Keratinocyte (primary cell): Measurements from ENCODE around the gene NTNG2. TPM values are rescaled to one million over a fixed set of nuclear protein-coding genes. Genes with fewer than 3 reads are reported as not detected.

Source experiments
- DNase-seq: peaks from one replicate; pipeline ENCODE4 v3.0.0-alpha.2; 2011; ENCODE audit warnings: low read depth, missing footprints, low spot score
- FAIRE-seq: peaks from 2 replicates; lab custom pipeline; 2011; peaks lifted over from hg19 to GRCh38; lab: Jason Lieb, UNC
- H2AFZ ChIP-seq: 2 replicates; pipeline ENCODE4 v1.6.0; 2012; ENCODE audit warnings: low read length, control low read depth, inconsistent platforms; ENCODE audit not compliant: control insufficient read depth
- H3K27ac ChIP-seq: 2 replicates; pipeline ENCODE4 v1.5.1; 2011; ENCODE audit warnings: low read length; ENCODE audit not compliant: control insufficient read depth, insufficient read depth
- H3K27me3 ChIP-seq: 3 replicates; pipeline ENCODE4 v1.6.0; 2011; ENCODE audit warnings: low read length; ENCODE audit not compliant: control insufficient read depth, insufficient read depth; ENCODE audit errors: extremely low read depth
- H3K36me3 ChIP-seq, 2 experiments: 2 replicates in 1 of 2; 3 replicates in 1 of 2; pipeline ENCODE4 v1.5.1; 2011; ENCODE audit warnings: low read length in 2 of 2, mild to moderate bottlenecking in 1 of 2; ENCODE audit not compliant: control insufficient read depth in 2 of 2, insufficient read depth in 2 of 2; ENCODE audit errors: extremely low read depth in 1 of 2
- H3K4me1 ChIP-seq: 3 replicates; pipeline ENCODE4 v1.5.1; 2011; ENCODE audit warnings: low read length; ENCODE audit not compliant: control insufficient read depth, insufficient read depth; ENCODE audit errors: extremely low read depth
- H3K4me2 ChIP-seq: 3 replicates; pipeline ENCODE4 v1.6.0; 2011; ENCODE audit warnings: low read depth, low read length; ENCODE audit not compliant: control insufficient read depth, insufficient read depth; ENCODE audit errors: extremely low read depth
- H3K4me3 ChIP-seq, 3 experiments: fragments of 200-600 bp in 1 of 3; sonication (generic) in 1 of 3; 2 replicates in 2 of 3; 3 replicates in 1 of 3; pipeline ENCODE4 v1.5.1; 2011 to 2016; ENCODE audit warnings: low read length in 3 of 3, mild to moderate bottlenecking in 3 of 3, control low read depth in 2 of 3, inconsistent platforms in 1 of 3, low read depth in 1 of 3, mixed read lengths in 1 of 3, mixed run types in 1 of 3, moderate library complexity in 1 of 3; ENCODE audit not compliant: control insufficient read depth in 2 of 3, insufficient read depth in 2 of 3; ENCODE audit errors: extremely low read depth in 1 of 3
- H3K79me2 ChIP-seq: 2 replicates; pipeline ENCODE4 v1.6.0; 2012; ENCODE audit warnings: low read length; ENCODE audit not compliant: control insufficient read depth, insufficient read depth
- H3K9ac ChIP-seq: 3 replicates; pipeline ENCODE4 v1.6.0; 2011; ENCODE audit warnings: low read length; ENCODE audit not compliant: control insufficient read depth, insufficient read depth; ENCODE audit errors: extremely low read depth
- H3K9me1 ChIP-seq: 3 replicates; pipeline ENCODE4 v1.6.0; 2011; ENCODE audit warnings: low read length; ENCODE audit not compliant: control insufficient read depth, insufficient read depth; ENCODE audit errors: extremely low read depth
- H3K9me3 ChIP-seq: 2 replicates; pipeline ENCODE4 v1.5.1; 2012; ENCODE audit warnings: low read depth, low read length; ENCODE audit not compliant: control insufficient read depth
- H4K20me1 ChIP-seq: 3 replicates; pipeline ENCODE4 v1.6.0; 2011; ENCODE audit warnings: low read length; ENCODE audit not compliant: control insufficient read depth, insufficient read depth; ENCODE audit errors: extremely low read depth
- EZH2 ChIP-seq: IDR thresholded peaks from one replicate; pipeline ENCODE4 v1.6.1; 2012; ENCODE audit warnings: inconsistent platforms, mild to moderate bottlenecking, low read length, moderate library complexity
- dilution Hi-C: fragments of 300-500 bp; cut with MboI; formaldehyde crosslinking; loops from one replicate; pipeline ENCODE4 v1.7.0; 2020; ENCODE audit warnings: low sequenced_read_pairs; ENCODE audit not compliant: extremely low pct_ligation_motif_present
- polyA plus RNA-seq, 5 experiments: library from polyadenylated mRNA; depleted of rRNA in 3 of 5; stranded (reverse) in 3 of 5; stranded (forward) in 1 of 5; unstranded in 1 of 5; fragments of >200 nt; gene quantifications; 1 replicate in 1 of 5; 2 replicates in 3 of 5; 3 replicates in 1 of 5; pipeline versions ENCODE4 v1.2.1 to v1.2.3, GENCODE V29; 2011 to 2012; ENCODE audit warnings: missing spikeins in 2 of 5, low read depth in 1 of 5, low replicate concordance in 1 of 5
- TF ChIP-seq, protein P1 (sequence below), 3 experiments: IDR thresholded peaks in 1 of 3; conservative IDR thresholded peaks in 1 of 3; optimal IDR thresholded peaks in 1 of 3; 2 replicates in 2 of 3; 3 replicates in 1 of 3; pipeline versions ENCODE3 to v1.5.1; 2011; ENCODE audit warnings: low read length in 3 of 3, mild to moderate bottlenecking in 3 of 3, moderate library complexity in 2 of 3, control low read depth in 1 of 3, inconsistent platforms in 1 of 3; ENCODE audit not compliant: insufficient read depth in 2 of 3; ENCODE audit errors: extremely low read depth in 1 of 3

Gene NTNG2
- polyA plus RNA-seq, 1 donor (not counting 4 experiments of a cell fraction or from before 2014, with no cell fraction given): 0.05 TPM

DNA sequence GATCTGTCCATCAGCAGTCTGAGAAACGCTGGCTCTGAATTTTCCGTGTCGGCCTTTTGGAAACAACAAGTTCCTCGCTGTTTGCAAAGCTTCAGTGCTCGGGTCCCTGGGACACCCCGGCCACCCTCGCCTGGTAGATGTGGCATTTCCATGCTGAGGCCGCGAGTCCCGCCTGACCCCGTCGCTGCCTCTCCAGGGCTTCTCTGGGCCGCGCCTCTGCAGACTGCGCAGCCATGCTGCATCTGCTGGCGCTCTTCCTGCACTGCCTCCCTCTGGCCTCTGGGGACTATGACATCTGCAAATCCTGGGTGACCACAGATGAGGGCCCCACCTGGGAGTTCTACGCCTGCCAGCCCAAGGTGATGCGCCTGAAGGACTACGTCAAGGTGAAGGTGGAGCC lies 4.7 kb downstream of the NTNG2 start:
- Histone ChIP-seq H4K20me1 (peaks cover 11% of the 10 kb centered on the region), H3K9me1 (no peaks in the 10 kb centered on the region), H3K79me2 (no peaks in the 10 kb centered on the region), H3K27me3 (peaks cover 85% of the 10 kb centered on the region), H3K4me2 (no peak overlapping the region), H3K9me3 (no peaks in the 10 kb centered on the region), H3K27ac (no peak overlapping the region), H3K9ac (no peak overlapping the region), H3K4me3 (no peak overlapping the region), H3K4me1 (peaks cover 3% of the 10 kb centered on the region), H3K36me3 (no peaks in the 10 kb centered on the region), H2AFZ (no peak overlapping the region)
- DNase-seq (no peak), FAIRE-seq (no peak)
- dilution Hi-C loops: loop anchor here (25.0 kb wide), 1 partner anchor 354 kb away; no protein-coding TSS in a partner anchor
- TF ChIP-seq, protein P1, sequence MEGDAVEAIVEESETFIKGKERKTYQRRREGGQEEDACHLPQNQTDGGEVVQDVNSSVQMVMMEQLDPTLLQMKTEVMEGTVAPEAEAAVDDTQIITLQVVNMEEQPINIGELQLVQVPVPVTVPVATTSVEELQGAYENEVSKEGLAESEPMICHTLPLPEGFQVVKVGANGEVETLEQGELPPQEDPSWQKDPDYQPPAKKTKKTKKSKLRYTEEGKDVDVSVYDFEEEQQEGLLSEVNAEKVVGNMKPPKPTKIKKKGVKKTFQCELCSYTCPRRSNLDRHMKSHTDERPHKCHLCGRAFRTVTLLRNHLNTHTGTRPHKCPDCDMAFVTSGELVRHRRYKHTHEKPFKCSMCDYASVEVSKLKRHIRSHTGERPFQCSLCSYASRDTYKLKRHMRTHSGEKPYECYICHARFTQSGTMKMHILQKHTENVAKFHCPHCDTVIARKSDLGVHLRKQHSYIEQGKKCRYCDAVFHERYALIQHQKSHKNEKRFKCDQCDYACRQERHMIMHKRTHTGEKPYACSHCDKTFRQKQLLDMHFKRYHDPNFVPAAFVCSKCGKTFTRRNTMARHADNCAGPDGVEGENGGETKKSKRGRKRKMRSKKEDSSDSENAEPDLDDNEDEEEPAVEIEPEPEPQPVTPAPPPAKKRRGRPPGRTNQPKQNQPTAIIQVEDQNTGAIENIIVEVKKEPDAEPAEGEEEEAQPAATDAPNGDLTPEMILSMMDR (optimal IDR thresholded peaks at IDR 0.05 in 1 of 3, IDR thresholded peaks at IDR 0.05 in 1 of 3, conservative IDR thresholded peaks at IDR 0.05 in 1 of 3; ENCODE audit: extremely low read depth in 1 of 3, insufficient read depth in 2 of 3, low read length in 3 of 3): peak; percentile 33 to 57 (median 54)
- TF ChIP-seq EZH2: no peak

DNA sequence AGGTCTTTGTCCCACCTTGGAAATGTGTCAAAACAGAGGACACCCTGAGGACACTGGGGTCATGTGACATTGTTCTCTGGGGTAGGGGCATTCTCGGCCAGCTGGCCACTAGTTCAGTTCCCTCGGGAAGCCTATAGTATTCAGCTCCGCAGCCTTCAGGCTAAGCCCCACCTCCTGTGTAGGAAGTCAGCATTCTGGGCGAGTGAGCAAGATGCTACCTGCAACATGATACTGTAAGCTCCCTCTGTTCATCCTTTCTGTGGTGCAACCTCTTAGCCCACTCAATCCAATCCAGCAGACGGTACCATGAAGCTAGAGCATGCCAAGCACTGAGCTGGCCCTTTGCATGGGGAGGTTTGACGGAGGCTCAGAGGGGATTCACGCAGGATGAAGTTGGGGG lies 5.3 kb downstream of the NTNG2 start:
- Histone ChIP-seq H3K9me3 (no peaks in the 10 kb centered on the region), H3K4me1 (peaks cover 3% of the 10 kb centered on the region), H3K4me2 (no peak overlapping the region), H3K79me2 (no peaks in the 10 kb centered on the region), H2AFZ (no peak overlapping the region), H3K27ac (no peak overlapping the region), H3K4me3 (no peak overlapping the region), H3K9me1 (no peaks in the 10 kb centered on the region), H3K36me3 (no peaks in the 10 kb centered on the region), H3K9ac (no peak overlapping the region), H3K27me3 (peaks cover 88% of the 10 kb centered on the region), H4K20me1 (peaks cover 11% of the 10 kb centered on the region)
- dilution Hi-C loops: loop anchor here (25.0 kb wide), 1 partner anchor 355 kb away; no protein-coding TSS in a partner anchor
- FAIRE-seq: no peak
- no peak for DNase-seq
- TF ChIP-seq, protein P1 (optimal IDR thresholded peaks at IDR 0.05 in 1 of 3, IDR thresholded peaks at IDR 0.05 in 1 of 3, conservative IDR thresholded peaks at IDR 0.05 in 1 of 3; ENCODE audit: extremely low read depth in 1 of 3, insufficient read depth in 2 of 3, low read length in 3 of 3): no peak
- TF ChIP-seq EZH2: no peak
